HG02763 (cell line): ENCODE results near the gene PRKG2.
"Not testable (repeated sequence)": the region's sequence is repeated elsewhere in the genome, so short reads cannot be mapped to it uniquely, and the experiment has no call there.

Experiments used
- ATAC-seq: cut with Tn5 transposase; IDR thresholded peaks from one replicate; pipeline ENCODE4 v1.9.1; 2021; ENCODE audit warnings: mild to moderate bottlenecking, moderate library complexity; ENCODE audit not compliant: unreplicated experiment

The PRKG2 gene, protein sequence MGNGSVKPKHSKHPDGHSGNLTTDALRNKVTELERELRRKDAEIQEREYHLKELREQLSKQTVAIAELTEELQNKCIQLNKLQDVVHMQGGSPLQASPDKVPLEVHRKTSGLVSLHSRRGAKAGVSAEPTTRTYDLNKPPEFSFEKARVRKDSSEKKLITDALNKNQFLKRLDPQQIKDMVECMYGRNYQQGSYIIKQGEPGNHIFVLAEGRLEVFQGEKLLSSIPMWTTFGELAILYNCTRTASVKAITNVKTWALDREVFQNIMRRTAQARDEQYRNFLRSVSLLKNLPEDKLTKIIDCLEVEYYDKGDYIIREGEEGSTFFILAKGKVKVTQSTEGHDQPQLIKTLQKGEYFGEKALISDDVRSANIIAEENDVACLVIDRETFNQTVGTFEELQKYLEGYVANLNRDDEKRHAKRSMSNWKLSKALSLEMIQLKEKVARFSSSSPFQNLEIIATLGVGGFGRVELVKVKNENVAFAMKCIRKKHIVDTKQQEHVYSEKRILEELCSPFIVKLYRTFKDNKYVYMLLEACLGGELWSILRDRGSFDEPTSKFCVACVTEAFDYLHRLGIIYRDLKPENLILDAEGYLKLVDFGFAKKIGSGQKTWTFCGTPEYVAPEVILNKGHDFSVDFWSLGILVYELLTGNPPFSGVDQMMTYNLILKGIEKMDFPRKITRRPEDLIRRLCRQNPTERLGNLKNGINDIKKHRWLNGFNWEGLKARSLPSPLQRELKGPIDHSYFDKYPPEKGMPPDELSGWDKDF

DNA sequence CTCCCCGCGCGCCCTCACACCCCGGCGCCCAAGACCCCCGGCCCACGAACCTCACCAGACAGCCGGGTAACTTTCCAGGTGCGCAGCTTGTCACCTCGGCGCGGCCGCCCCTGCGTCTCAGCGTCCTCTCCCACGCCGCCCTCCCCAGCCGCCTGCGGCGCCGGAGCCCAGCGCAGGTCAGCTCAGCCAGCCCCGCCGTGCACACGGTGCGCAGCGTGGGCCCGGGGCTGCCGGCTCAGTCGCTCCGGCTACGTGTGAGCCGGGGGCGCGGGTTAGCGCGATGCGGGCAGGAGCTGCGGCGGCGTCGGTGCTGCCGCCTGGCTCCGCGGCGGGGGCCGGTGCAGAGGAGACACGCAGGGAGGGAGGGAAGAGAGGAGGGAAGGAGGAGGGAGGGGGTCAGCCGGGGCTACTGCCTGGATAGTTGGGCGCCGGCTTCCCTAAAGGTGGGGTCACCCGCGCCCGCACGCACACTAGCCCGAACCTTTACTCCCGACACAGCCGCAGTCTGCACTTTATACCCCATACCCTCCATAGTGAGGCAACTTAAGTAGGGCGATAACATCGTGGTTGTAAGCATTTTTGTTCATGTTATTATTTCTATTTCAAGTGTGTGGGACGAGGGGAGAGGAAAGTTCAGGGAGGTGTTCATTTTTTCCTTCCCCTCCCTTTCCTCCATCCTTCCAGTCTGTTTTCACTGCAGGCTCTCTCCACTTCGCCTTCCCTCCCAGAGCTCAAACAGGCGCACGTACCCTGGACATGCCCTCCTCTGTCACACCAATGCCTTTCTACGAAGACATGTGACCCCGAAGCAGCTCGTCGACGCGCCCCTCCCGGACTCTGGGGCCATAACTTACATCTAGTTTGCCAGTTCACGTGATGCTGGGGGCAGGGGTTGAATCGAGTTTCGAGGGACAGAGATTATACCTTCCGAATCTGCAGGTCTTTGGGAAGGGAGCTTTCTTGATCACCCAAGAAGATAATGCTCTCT, at the start of gene PRKG2:
Gene PRKG2, minus strand, starts transcription at position 342 of the 988 bp plus-strand sequence. CDS start 10,175 bp downstream, outside the sequence.
- ATAC-seq = no peak

DNA sequence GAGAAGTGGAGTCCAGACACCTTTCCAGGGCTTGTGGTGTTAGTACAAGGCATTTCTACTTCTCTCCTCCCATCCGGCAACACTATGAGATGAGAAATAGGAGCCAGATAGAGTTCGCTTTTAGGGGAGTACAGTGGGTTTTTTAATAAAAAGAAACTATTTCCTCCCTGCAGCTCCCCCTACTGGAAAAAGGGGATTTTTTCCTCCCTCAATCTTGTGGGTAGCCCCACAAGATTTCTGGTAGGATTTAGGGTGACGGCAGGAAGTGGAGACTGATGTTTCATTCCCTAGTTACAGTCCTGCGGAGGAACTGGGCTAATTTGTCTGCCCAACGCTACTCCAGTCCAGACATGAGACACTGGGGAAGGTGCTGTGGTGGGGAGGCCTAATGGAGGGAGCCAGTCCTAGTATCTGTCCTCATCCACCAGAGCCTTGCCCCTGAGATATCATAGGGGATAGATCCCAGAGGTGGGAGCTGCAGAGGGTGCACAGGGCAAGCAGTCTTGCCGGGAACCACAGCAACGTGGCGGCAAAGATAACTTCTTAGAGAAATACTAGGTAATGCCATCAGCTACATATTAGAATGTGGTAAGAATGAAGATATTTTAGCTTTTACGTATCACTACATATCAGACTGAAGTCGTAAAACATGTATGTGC, 45.5 kb upstream of the PRKG2 start:
- ATAC-seq = no peak

DNA sequence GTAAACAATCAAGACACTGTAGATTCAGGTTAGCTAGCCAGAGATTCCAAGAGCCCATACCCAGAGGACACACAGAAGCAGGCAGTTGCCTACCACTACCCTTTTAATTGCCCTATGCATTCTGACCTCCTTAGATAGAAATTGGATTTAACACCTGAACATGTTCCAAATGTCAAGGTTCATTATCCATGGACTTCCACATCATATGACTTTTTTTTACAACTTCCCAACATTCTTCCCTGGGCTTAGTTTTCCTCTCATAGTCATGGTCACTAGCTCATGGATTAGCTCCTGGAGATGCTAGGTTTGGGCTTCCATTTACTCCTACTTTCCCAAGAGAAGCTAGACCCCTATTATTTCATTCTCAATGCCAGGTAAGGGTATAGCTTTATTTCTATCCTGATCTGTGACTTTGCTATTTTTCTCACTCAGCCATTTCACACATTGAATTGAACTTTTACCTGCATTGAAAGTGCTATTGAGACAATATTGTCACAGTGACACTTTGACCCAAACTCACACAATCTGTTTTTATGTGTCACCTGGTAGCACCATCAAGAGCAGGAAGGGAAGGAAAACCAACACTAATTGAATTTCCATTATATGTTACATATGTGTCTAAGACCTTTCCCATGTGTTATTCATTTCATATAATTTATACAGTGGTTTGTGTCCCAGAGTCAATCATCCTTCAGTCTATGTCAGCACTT, 44.0 kb upstream of the PRKG2 start:
- ATAC-seq = no peak

DNA sequence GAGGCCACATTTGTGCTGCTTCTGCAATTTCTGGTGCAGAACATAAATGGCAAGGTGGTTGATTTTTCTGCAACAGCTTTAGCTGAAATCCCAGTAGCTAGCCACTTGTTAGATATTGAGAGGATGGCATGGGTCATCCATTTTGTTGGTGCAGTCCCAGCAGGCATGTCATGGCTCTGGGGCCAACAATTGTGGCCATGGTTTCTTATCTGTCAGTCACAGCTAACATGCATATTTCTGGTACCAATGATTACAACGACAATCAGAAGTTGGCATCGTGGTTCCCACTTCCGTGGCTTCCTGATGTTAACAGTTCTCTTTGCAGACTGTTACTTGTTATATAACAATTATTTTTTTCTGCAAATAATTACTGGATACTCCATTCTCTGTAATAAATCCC, 42.8 kb upstream of the PRKG2 start:
- no peak for ATAC-seq

DNA sequence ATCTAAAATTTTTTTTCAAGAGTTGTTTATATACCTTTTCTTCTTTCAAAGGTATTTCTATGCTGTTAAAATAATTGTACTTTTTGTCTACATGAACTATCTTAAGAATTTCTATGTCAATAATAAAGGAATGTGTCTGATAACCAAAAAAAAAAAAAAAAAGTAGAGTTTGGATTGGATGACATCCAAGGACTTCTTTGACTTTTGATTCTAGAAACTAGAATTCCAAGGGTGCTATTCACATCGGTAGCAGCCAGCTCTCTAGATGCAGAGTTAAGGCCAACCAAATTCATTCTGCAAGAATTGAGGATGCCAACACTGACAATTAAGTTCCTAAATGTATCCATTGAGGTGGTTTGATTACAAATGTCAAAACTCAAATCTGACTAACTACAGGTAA, 42.0 kb upstream of the PRKG2 start:
- ATAC-seq = no peak

DNA sequence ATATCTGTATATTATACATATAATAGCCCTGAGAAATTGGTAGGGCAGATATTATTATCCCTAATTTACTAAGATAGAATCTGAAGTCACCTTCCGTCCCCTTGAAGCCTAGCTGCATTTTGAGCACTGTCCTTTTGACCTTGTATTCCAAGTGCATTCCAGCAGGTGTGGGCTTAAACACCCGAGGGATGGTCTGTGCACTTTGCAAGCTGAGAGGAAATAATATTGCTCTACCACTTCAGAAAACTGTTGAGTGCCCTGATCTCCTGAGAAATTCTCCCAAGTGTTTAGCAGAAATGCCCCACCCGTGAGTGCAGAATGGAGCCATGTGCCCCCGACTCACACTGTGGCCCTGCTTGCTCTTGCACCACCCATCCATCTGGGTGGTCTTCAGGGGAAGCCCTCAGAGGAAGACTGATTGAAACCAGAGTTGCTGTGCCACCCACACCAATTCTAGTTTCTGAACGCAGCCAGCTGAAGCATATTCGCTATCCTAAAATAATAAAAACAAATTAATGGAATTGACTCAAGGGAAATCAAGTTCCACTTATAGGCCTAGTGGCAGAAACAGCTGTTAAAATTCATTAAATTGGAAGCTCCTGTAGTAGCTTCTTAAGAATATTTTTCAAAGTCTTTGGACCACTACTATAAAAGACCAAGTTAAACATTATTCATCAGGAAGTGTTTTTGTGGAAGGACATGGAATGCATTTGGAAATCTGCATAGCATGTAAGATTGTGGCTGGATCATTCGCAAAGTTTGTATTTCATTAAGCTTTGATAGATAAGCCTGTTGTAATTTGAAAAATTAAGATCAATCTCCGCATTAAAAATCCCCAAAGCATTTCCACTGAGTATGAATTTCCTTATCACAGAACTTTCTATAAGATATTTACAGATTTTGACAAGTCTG, 41.3 kb upstream of the PRKG2 start:
- ATAC-seq = no peak

DNA sequence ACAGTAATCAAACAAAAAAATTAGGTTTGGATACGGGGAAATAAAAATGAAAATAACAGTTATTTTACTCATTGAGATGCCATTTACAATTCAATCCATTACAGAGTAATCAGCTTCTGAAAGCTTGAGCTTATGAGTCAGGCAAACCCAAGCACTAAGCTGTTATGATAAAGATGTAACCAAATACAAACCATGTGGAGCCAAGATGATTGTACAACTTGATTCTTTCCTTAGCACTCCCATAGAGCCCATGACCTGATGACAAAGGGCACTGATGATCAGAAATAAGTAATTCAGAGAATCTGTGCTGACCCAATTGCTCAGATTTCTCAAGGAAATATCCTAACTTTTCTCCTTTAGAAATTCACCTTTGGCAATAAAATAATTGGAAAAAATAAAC, 40.5 kb upstream of the PRKG2 start:
- no peak for ATAC-seq

DNA sequence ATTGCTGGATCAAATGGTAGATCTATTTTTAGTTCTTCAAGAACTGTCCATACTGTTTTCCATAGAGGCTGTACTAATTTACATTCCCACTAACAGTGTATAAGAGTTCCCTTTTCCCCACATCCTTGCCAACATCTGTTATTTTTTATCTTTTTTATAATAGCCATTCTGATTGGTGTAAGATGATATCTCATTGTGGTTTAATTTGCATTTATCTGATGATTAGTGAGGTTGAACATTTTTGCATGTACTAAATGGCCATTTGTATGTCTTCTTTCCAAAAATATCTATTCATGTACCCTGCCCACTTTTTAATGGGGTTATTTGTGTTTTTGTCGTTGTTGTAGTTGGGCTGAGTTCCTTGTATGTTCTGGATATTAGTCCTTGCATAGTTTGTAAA, 35.4 kb upstream of the PRKG2 start:
- no peak for ATAC-seq

DNA sequence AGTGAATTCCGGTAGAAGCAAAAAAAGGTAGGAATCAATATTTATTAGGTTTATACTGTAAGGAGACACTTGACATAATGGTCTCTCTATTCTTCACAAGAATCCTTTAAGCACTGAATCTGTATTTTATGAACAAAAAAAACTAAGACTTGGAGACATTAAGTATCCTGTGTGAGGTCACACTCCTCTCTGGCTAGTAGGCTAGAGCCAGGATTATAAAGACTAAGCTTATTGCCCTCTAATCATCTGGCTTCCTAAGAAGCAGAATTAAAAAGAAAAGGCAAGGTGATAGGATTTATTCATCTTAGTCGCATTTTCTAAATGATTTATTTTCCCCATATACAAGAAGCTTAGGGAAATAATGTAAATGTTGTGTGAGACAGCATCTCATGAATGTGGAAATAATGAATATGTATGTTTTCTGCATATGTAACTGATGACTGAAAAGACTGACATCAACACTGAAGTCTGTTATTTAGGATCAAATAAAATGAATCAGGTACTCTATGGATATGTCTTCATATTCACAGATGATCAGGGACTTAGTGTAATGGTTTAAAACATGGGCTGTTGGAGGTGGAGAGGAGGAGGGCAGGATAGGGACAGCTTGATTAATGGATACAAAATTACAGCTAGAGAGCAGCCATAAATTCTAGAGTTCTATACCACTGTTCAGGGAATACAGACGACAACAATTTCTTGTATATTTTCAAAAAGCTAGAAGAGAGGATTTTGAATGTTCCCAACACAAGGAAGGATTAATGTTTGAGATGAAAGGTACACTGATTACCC, 30.4 kb upstream of the PRKG2 start:
- no peak for ATAC-seq

DNA sequence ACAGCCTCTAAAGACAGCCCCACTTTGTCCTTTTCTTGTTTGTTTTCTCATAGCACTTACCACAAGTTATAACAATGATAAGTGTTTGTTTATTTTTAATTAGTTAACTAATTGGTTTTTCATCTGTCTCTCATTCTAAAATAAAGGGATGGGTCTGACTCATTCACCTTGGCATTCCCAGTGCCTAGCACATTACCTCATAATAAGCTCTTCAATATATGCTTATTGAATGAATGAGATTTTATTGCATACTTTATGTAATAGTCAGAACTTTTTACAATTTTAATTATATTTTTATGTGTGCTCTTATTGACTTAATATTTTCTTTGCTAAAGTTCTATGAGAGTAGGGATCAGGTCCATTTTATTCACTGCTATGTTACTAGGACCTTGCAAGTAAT, 22.8 kb upstream of the PRKG2 start:
- ATAC-seq = no peak

DNA sequence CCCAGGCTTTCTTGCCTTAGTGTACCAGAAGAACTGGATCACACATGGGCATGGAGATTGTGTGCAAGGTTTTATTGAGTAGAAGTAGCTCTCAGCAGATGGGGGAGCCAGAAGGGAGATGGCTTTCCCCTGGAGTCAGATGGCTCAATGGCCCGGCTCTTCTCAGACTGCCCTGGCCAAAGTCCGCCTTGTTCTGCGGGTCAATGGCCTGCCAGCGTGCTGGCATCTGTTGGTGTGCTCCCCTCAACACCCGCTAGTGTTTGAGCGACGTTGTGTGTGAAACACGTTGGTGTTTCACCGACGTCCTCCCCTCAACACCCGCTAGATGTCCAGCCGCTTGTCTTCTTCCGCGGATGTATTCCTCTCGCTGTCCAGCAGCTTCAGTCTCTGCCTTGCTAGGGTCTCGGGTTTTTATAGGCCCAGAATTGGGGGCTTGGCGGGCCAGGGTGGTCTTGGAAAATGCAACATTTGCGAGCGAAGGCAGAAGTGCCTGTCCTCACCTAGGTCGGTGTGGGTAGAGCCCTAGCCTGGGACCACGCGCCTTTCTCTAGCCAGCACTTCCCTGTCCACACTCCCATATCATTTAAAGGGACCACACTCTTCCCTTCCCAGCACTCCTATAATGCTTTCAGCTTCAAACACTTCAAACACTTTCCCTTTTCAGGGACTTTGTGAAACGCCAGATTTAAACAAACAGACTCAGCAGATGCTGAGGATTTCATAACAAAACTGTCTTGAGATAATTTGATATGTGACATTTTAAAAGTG, 21.1 kb upstream of the PRKG2 start:
- ATAC-seq = no peak

DNA sequence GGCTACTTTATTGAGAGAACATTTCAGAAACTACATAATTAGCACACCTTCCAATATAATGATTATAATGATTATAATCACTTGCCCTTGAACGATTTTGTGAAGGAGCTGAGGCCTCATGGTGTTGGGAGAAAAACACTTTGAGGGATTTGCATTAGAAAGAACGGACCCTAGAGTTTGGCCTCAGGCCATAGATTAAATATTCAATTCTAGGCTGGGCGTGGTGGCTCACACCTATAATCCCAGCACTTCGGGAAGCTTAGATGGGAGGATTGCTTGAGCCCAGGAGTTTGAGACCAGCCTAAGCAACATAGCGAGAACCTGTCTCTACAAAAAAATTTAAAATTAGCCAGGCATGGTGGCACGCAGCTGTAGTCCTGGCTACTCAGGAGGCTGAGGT, 12.9 kb upstream of the PRKG2 start:
- ATAC-seq = no peak

DNA sequence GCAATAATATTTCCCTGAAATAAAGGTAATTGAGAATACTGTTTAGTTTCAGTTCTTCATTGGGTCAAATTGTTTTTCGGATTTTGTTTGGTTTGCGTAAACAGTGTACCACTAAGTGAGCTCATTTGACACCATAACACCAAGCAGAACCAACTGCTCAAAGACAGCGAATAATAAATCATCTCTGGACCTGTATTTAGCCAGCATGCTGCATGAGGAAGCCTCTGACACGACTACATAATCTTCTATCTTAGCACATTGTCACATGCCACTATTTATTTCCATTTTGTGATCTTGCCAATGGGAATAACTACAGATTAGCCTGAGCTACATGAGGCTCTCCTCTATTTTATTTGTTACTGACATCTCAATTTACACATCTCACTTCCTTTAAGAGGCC, 12.1 kb upstream of the PRKG2 start:
- ATAC-seq = no peak

DNA sequence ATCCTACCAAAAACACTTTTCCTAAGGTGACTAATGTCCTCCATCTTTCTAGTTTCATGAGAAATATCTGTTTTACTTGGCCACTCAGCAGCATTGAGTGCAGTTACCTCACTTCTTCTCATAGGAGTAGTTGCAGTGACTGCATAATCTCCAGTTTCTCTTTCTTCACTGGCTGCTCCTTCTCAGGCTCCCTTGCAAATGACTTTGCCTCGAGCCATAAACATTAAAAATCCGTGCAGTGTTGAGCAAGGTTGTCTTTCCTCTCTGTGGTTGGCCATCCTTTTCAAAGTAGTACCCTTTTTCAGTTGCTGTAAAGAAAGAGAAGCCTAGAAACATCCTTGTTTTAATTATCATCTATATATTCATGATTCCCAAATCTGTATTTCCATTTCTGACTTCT, 10.2 kb upstream of the PRKG2 start:
- ATAC-seq = no peak

DNA sequence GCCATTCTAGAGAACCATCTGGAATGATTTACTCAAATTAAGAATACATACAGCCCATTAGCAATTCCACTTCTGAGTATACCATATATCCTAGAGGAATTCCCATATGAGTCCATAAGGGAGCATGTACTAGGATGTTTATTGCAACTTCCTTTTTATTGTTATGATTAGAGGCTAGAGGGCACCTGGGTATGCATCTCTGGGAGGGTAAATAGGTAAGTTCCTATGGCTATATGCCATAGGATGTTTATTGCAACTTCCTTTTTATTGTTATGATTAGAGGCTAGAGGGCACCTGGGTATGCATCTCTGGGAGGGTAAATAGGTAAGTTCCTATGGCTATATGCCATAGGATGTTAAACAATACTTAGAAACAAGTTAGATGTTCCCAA, 7.1 kb upstream of the PRKG2 start:
- ATAC-seq = not testable (repeated sequence)

DNA sequence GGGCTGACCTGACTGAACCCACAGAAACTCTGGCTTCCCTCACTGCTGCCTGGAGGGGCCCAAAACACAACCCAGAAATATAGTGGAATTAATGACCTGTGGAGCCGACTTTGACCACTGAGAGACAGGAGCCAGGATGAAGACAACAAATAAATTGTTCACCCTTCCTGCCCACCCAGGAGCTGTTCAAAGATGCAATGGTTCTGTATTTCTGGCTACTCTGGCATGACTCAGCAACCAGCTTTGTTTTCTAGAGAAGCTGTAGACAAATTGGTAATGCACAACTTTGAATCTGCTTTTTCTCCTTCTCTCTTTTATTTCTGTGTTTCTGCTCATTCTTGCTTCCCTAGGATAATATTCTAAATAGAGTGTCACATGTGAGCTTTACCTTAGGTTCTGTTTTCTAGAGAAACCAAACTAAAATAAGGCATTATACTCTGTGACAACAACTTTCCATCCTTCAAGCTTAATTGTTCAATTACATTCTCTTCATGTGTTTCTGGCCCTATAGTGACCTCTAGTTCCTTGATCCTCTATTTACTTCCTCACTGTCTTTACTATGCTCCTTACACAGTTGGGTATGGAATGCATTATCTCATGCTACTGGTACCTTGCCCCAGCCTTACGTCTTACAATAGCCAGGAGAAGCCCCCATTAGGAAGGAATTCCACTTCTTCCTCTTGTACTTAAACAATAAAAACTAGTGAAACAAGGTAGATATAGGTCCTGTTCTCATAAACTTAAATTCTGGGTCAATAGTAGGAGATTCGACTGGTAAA, 6.5 kb upstream of the PRKG2 start:
- ATAC-seq = no peak

DNA sequence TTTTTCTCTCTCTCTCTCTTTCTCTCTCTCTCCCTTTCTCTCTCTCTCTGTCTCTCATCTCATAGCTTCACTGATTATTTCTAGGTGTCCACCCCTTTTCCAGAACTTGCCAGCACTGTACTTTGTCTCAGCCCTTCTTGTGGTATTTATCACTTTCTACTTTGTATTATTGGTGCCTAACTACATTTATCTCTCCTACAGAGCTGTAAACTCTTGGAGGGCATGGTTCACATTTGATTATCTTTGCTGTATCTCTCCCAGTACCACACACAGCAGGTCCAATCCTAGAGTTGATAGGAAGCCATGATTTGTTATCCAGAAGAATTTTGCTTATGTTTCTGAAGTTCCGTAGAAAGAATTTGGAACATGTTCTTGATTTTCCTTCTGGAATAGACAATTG, 5.2 kb upstream of the PRKG2 start:
- ATAC-seq = no peak
